Renal cortical epithelial cell (primary cell): ENCODE measurements around the gene MZT2A. TPM values are rescaled to one million over a fixed set of nuclear protein-coding genes. Genes with fewer than 3 reads are reported as not detected.
"Not testable (repeated sequence)": the region's sequence is repeated elsewhere in the genome, so short reads cannot be mapped to it uniquely, and the experiment has no call there.

ENCODE experiments used
- DNase-seq: peaks from one replicate; pipeline ENCODE4 v3.0.0-alpha.2; 2011; ENCODE audit warnings: low read depth
- total RNA-seq: library from RNA; depleted of rRNA; stranded (reverse); fragments of >200 nt; gene quantifications from 2 replicates; pipeline ENCODE4 v1.2.3, GENCODE V29; 2014

Gene MZT2A
- total RNA-seq, 1 donor from 2014 or later, result 62.6 TPM

- not testable (repeated sequence) for DNase-seq
These were observed 40.8 kb downstream of the MZT2A start for GRCh38 chr2:131451265-131451949.

DNA sequence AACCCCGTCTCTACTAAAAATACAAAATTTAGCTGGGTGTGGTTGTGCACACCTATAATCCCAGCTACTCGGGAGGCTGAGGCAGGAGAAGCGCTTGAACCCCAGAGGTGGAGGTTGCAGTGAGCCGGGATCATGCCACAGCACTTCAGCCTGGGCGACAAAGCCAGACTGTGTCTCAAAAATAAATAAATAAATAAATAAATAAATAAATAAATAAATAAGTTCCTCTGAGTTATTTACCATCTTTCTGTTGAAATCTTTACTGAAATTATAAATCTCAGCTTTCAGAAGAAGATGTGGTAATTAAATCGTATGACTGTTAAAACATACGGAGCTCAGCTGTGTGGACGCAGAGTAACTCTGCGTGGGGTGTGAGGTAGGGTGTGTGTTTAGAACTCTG is 44.2 kb downstream of the MZT2A start:
- DNase-seq, result not testable (repeated sequence)

GRCh38 chr2:131445896-131446295 is 46.3 kb downstream of the MZT2A start:
- no peak for DNase-seq

DNA sequence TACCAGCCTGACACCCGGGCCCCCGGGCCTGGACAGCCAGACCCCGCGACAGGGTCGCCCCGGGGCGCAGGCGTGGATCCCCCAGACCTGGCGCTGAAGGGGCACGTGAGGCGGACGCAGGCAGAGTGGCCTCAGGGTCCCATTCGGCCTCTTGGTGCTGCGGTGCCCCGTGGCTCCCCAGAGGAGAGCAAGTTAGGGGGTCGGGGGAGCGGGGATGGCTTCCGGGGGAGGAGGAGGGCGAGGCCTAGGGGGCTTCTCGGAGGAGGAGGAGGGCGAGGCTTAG is 46.7 kb downstream of the MZT2A start:
- not testable (repeated sequence) for DNase-seq

DNA sequence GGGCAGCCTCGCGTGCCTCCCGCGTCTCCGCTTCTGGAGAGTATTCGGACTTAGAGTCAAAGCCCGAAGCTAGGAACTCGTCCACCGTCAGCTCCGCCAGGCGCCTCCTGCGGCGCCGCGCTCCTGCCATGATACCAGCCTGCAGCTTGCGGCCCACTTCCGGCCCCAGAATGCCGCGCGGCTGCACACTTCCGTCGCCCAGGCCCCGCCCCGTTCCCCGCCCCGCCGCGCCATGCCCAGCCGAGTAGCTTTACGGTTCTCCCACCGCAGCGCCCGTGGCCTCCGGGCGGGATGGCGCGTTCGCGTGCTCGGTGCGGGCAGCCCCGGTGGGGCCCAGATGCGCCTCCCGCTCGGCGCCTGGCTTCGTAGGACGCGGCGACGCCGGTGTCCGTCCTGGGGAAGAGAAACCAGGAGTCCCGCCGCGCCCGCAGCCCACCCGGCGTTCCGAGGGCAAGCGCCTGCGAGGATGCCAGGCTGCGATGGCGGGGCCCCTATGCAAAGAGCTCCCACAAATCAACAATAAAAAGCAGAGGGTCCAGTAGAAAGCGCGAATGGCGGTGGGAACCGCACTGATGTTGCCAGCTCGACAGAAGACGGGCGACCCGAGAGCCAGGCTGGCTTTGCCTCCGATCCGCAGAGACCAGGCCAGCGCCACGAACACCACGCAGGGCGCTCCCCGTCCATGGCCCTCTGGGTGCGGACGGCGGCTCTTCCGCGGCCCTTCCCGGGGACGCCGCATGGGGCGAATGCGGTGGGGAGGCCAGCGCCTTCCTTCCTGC is 47.3 kb downstream of the MZT2A start:
- DNase-seq, result not testable (repeated sequence)

DNA sequence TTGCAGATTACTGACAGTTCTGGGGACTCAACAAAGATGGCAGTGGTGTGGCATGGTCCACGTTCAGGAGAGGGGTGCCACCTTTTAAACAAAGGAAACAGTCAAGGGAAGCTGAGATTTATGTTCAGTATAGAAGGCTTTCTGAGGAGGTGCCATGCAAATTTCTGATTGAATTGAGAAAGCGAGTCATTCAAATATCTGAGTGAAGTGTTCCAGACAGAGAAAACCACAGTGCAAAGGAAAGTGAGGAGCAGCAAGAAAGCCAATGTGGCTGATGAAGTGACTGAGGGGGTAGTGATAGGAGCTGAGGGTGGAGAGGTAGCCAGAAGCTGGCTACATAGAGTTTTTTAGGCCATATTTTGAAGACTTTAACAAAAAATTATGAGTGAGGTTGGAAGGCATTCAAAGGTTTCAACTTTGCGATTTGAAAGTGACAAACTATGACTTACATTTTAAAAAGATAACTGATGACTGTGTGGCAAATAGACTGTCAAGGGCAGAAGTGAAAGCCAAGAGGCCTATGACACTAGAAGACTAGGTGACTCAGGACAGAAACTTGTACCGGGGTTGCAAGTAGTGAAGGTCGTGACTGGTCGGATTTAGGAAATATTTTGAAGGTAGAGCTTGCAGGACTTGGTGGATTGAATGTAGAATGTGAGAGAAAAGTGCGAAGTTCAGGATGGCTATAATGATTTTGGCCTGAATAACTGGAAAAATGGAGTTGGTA is 51.3 kb downstream of the MZT2A start:
- DNase-seq, result not testable (repeated sequence)

Other genes with a start within 250 kb of the MZT2A start
- 0.10 TPM in 1 of 2 replicates, not detected in the other for gene RAB6D, start 128.2 kb downstream of the MZT2A start, total RNA-seq
- gene TUBA3D, start 16.3 kb downstream of the MZT2A start, total RNA-seq, result not detected in 2 replicates
- gene CCDC74A, start 35.5 kb upstream of the MZT2A start, total RNA-seq, result 1.6 and 9.1 TPM in 2 replicates